IMR-90 (cell line): ENCODE measurements around the gene GRB2. TPM values are rescaled to one million over a fixed set of nuclear protein-coding genes. Genes with fewer than 3 reads are reported as not detected.
"Not testable (repeated sequence)": the region's sequence is repeated elsewhere in the genome, so short reads cannot be mapped to it uniquely, and the experiment has no call there.

Experiments
- ATAC-seq: fragments of 200-7000 bp; cut with Tn5 transposase; 2 replicates; pipeline ENCODE4 v1.9.1; 2020; ENCODE audit warnings: low read depth, mild to moderate bottlenecking, moderate library complexity
- BruUV-seq: library from RNA; stranded (reverse); fragments of 400-500 nt; replicated peaks from 2 replicates; lab custom pipeline; 2021; lab: Mats Ljungman, UMichigan
- CTCF ChIA-PET: fragments of 300-600 bp; formaldehyde crosslinking; extraction: SDS; loops from one replicate; lab custom pipeline; 2021; ENCODE audit warnings: antibody characterized with exemption; lab: Yijun Ruan, JAX
- POLR2A ChIA-PET: fragments of 300-600 bp; sonication (Branson Sonifier 250); formaldehyde crosslinking; loops from one replicate; lab custom pipeline; 2022; ENCODE audit warnings: antibody characterized with exemption; ENCODE audit not compliant: unreplicated experiment; lab: Charles Lee
- DNase-seq: peaks from one replicate; pipeline ENCODE4 v3.0.0; 2013
- H2AFZ ChIP-seq: replicated peaks from 2 replicates; pipeline ENCODE3; 2013; ENCODE audit warnings: low read length, mild to moderate bottlenecking; ENCODE audit not compliant: poor library complexity
- H2AK5ac ChIP-seq: 2 replicates; pipeline ENCODE4 v1.6.1; 2013; ENCODE audit warnings: low read depth, low read length, inconsistent platforms
- H2AK9ac ChIP-seq: replicated peaks from 2 replicates; pipeline ENCODE3; 2013; ENCODE audit warnings: mild to moderate bottlenecking, low read depth, low read length, moderate library complexity; ENCODE audit not compliant: poor library complexity
- H2BK120ac ChIP-seq: 2 replicates; pipeline ENCODE4 v1.6.1; 2013; ENCODE audit warnings: low read depth, low read length, inconsistent platforms
- H2BK15ac ChIP-seq: 3 replicates; pipeline ENCODE4 v1.6.1; 2013; ENCODE audit warnings: low read depth, low read length, inconsistent platforms
- H2BK20ac ChIP-seq: 2 replicates; pipeline ENCODE4 v1.6.1; 2013; ENCODE audit warnings: low read depth, mild to moderate bottlenecking, inconsistent platforms, low read length, moderate library complexity
- H2BK5ac ChIP-seq: 2 replicates; pipeline ENCODE4 v1.6.1; 2013; ENCODE audit warnings: mild to moderate bottlenecking, low read depth, low read length, inconsistent platforms; ENCODE audit not compliant: poor library complexity, severe bottlenecking
- H3K14ac ChIP-seq: replicated peaks from 2 replicates; pipeline ENCODE4 v1.6.1; 2013; ENCODE audit warnings: low read depth, low read length, inconsistent platforms
- H3K18ac ChIP-seq: 2 replicates; pipeline ENCODE4 v1.6.1; 2013; ENCODE audit warnings: low read depth, low read length, control low read depth
- H3K23ac ChIP-seq: 2 replicates; pipeline ENCODE4 v1.6.1; 2013; ENCODE audit warnings: low read depth, low read length, inconsistent platforms
- H3K27ac ChIP-seq: 2 replicates; pipeline ENCODE4 v1.5.1; 2013; ENCODE audit warnings: mild to moderate bottlenecking, control low read depth, low read length; ENCODE audit not compliant: insufficient read depth
- H3K27me3 ChIP-seq: 2 replicates; pipeline ENCODE4 v1.6.1; 2013; ENCODE audit warnings: low read length; ENCODE audit not compliant: control insufficient read depth, insufficient read depth
- H3K36me3 ChIP-seq: 2 replicates; pipeline ENCODE4 v1.6.1; 2013; ENCODE audit warnings: low read length, mixed read lengths; ENCODE audit not compliant: control insufficient read depth, insufficient read depth
- H3K4ac ChIP-seq: 2 replicates; pipeline ENCODE4 v1.6.1; 2013; ENCODE audit warnings: low read depth, low read length, inconsistent platforms
- H3K4me1 ChIP-seq: 2 replicates; pipeline ENCODE4 v1.6.1; 2013; ENCODE audit warnings: low read length, mixed read lengths; ENCODE audit not compliant: control insufficient read depth, insufficient read depth
- H3K4me2 ChIP-seq: 2 replicates; pipeline ENCODE4 v1.6.1; 2013; ENCODE audit warnings: low read depth, mild to moderate bottlenecking, control low read depth, low read length, moderate library complexity
- H3K4me3 ChIP-seq: 2 replicates; pipeline ENCODE4 v1.5.1; 2013; ENCODE audit warnings: low read depth, mild to moderate bottlenecking, control low read depth, low read length, moderate library complexity; ENCODE audit not compliant: insufficient read depth
- H3K56ac ChIP-seq: 2 replicates; pipeline ENCODE4 v1.6.1; 2013; ENCODE audit warnings: low read length, inconsistent platforms; ENCODE audit not compliant: insufficient read depth; ENCODE audit errors: extremely low read depth
- H3K79me1 ChIP-seq, 2 experiments: 2 replicates each; pipeline ENCODE4 v1.6.1; 2013; ENCODE audit warnings: low read length in 2 of 2, inconsistent platforms in 1 of 2, low read depth in 1 of 2
- H3K9ac ChIP-seq: 2 replicates; pipeline ENCODE4 v1.6.1; 2013; ENCODE audit warnings: low read depth, low read length, control low read depth
- H3K9me1 ChIP-seq: 2 replicates; pipeline ENCODE4 v1.6.1; 2013; ENCODE audit warnings: low read length, inconsistent platforms; ENCODE audit not compliant: insufficient read depth
- H3K9me3 ChIP-seq: 2 replicates; pipeline ENCODE4 v1.6.1; 2013; ENCODE audit warnings: low read length; ENCODE audit not compliant: control insufficient read depth, insufficient read depth
- H4K20me1 ChIP-seq: 2 replicates; pipeline ENCODE4 v1.6.1; 2013; ENCODE audit warnings: low read length, inconsistent platforms; ENCODE audit not compliant: insufficient read depth
- H4K5ac ChIP-seq: 2 replicates; pipeline ENCODE4 v1.6.1; 2013; ENCODE audit warnings: mild to moderate bottlenecking, low read depth, low read length, control low read depth
- H4K8ac ChIP-seq, 2 experiments: 2 replicates each; pipeline ENCODE4 v1.6.1; 2013; ENCODE audit warnings: low read depth in 2 of 2, low read length in 2 of 2, control low read depth in 1 of 2, inconsistent platforms in 1 of 2
- H4K91ac ChIP-seq: 2 replicates; pipeline ENCODE4 v1.6.1; 2013; ENCODE audit warnings: low read depth, low read length, inconsistent platforms; ENCODE audit not compliant: insufficient read depth
- WGBS, 2 experiments: methylation state at CpG; one replicate each; pipeline versions ENCODE4 v1.1.5 to v1.1.7; 2013; ENCODE audit warnings: missing lambda C conversion rate in 2 of 2; ENCODE audit not compliant: insufficient read length in 1 of 2; ENCODE audit errors: extremely low coverage in 2 of 2; 5-methylcytosine and 5-hydroxymethylcytosine counted together
- dilution Hi-C: fragments of 300-500 bp; cut with HindIII; formaldehyde crosslinking; loops from one replicate; pipeline ENCODE4 v1.14.3; 2018; ENCODE audit warnings: low sequenced_read_pairs; ENCODE audit not compliant: unreplicated experiment
- in situ Hi-C: fragments of 300-500 bp; cut with MboI; formaldehyde crosslinking; loops from 3 replicates; pipeline ENCODE4 v1.14.3; 2019; ENCODE audit warnings: low sequenced_read_pairs, inconsistent platforms, mixed read lengths
- intact Hi-C: fragments of 100-400 bp; cut with micrococcal nuclease; formaldehyde crosslinking; loops from 2 replicates; pipeline ENCODE4 v1.10.0; 2022
- polyA plus RNA-seq, 3 experiments: library from polyadenylated mRNA; depleted of rRNA; stranded (reverse); fragments of >200 nt; gene quantifications; 2 replicates each; pipeline ENCODE4 v1.2.3, GENCODE V29; 2012; ENCODE audit warnings: low replicate concordance in 1 of 3
- total RNA-seq: library from RNA; depleted of rRNA; stranded (reverse); fragments of >200 nt; gene quantifications from 2 replicates; pipeline ENCODE4 v1.2.3, GENCODE V29; 2012

Gene GRB2
- total and polyA plus RNA-seq, 2 of the 4 experiments (the other 2 are of a cell fraction): 49.3 to 62.1 TPM

GRCh38 chr17:75454672-75455071 is 49.2 kb upstream of the GRB2 start:
- CTCF ChIA-PET: not testable (repeated sequence)
- WGBS, 2 experiments: no CpG with 5 or more reads among the region's 3 CpGs

More at GRCh38 chr17:75454672-75455071, 49.2 kb upstream of the GRB2 start:
- H4K91ac ChIP-seq, H3K4me2 ChIP-seq, H2BK15ac ChIP-seq, H3K27ac ChIP-seq, H3K4me3 ChIP-seq, H2AK9ac ChIP-seq, BruUV-seq, H3K14ac ChIP-seq, H3K18ac ChIP-seq, H3K9ac ChIP-seq, ATAC-seq, H2BK20ac ChIP-seq, dilution Hi-C loops, intact Hi-C loops, H3K27me3 ChIP-seq, H3K23ac ChIP-seq, H3K4me1 ChIP-seq, H4K5ac ChIP-seq, H3K4ac ChIP-seq, POLR2A ChIA-PET, H3K36me3 ChIP-seq, H3K56ac ChIP-seq, H3K9me3 ChIP-seq, H2BK120ac ChIP-seq, H4K20me1 ChIP-seq, in situ Hi-C loops, DNase-seq, H2AFZ ChIP-seq: not testable (repeated sequence)
- Histone ChIP-seq H4K8ac (0 out of 4 replicates have a peak overlapping the region, but pooled peaks of 1 of the 2 experiments have one; percentile 16), H3K79me1 (peaks cover 24 to 32% of the 10 kb centered on the region in 2 experiments), H2BK5ac (peak overlapping the region; percentile 63), H2AK5ac (peak overlapping the region; percentile 18; the same call in 1 of the 2 replicates), H3K9me1 (peaks cover 17% of the 10 kb centered on the region)
